Renal cortical epithelial cell (primary cell): Measurements from ENCODE around the gene SDS. TPM values are rescaled to one million over a fixed set of nuclear protein-coding genes. Genes with fewer than 3 reads are reported as not detected.
"Not testable (repeated sequence)": the region's sequence is repeated elsewhere in the genome, so short reads cannot be mapped to it uniquely, and the experiment has no call there.

Source experiments
- DNase-seq: peaks from one replicate; pipeline ENCODE4 v3.0.0-alpha.2; 2011; ENCODE audit warnings: low read depth
- total RNA-seq: library from RNA; depleted of rRNA; stranded (reverse); fragments of >200 nt; gene quantifications from 2 replicates; pipeline ENCODE4 v1.2.3, GENCODE V29; 2014

SDS gene
- total RNA-seq, 1 donor from 2014 or later, result 0.25 TPM

- no peak for DNase-seq
Observed at GRCh38 chr12:113378291-113378690, 25.4 kb downstream of the SDS start.

GRCh38 chr12:113374823-113375428 lies 28.8 kb downstream of the SDS start:
- DNase-seq, result no peak

GRCh38 chr12:113373969-113374368 lies 29.7 kb downstream of the SDS start:
- DNase-seq, result no peak

- no peak for DNase-seq
Observed at GRCh38 chr12:113373440-113373839, 30.2 kb downstream of the SDS start.

- DNase-seq, result no peak
Observed at GRCh38 chr12:113372371-113372770, 31.3 kb downstream of the SDS start.

- no peak for DNase-seq
Observed at GRCh38 chr12:113371808-113372207, 31.9 kb downstream of the SDS start.

GRCh38 chr12:113370923-113371682 lies 32.6 kb downstream of the SDS start:
- DNase-seq, result no peak

- DNase-seq, result no peak
Observed at GRCh38 chr12:113369391-113369985, 34.2 kb downstream of the SDS start.

GRCh38 chr12:113368331-113368730 lies 35.4 kb downstream of the SDS start:
- no peak for DNase-seq

- no peak for DNase-seq
Observed at GRCh38 chr12:113366827-113367226, 36.9 kb downstream of the SDS start.

- DNase-seq, result no peak
Observed at GRCh38 chr12:113365639-113366395, 37.9 kb downstream of the SDS start.

GRCh38 chr12:113364698-113365097 lies 39.0 kb downstream of the SDS start:
- no peak for DNase-seq

GRCh38 chr12:113361574-113362370 lies 41.9 kb downstream of the SDS start:
- DNase-seq, result no peak

GRCh38 chr12:113359939-113360748 lies 43.5 kb downstream of the SDS start:
- no peak for DNase-seq

GRCh38 chr12:113359133-113359938 lies 44.4 kb downstream of the SDS start:
- no peak for DNase-seq

GRCh38 chr12:113358381-113359132 lies 45.1 kb downstream of the SDS start, which contains the start of gene PLBD2:
PLBD2 (plus strand) TSS chr12:113358587; CDS start chr12:113358601, 14 bp downstream.
- DNase-seq, result peak; percentile 74

- DNase-seq, result not testable (repeated sequence)
Observed at GRCh38 chr12:113354192-113354591, 49.5 kb downstream of the SDS start.

- DNase-seq, result no peak
Observed at GRCh38 chr12:113351089-113351488, 52.6 kb downstream of the SDS start.
